Measurements from ENCODE around the gene WNT9B. TPM values are rescaled to one million over a fixed set of nuclear protein-coding genes. Genes with fewer than 3 reads are reported as not detected.

Gene WNT9B
- total RNA-seq, 1 experiment from 2014 or later: not detected

- no peak overlapping the region for H3K4me2 ChIP-seq (ENCODE audit: low read length)
- intact Hi-C loops (cut with micrococcal nuclease): no loop called here
- no peak overlapping the region for H2AFZ ChIP-seq (ENCODE audit: low read length)
- H3K27ac ChIP-seq (ENCODE audit: low read length): no peak overlapping the region
- no peaks in the 10 kb centered on the region for H3K9me2 ChIP-seq (replicated peaks; ENCODE audit: low read length)
- DNase-seq (no peak), ATAC-seq (no peak)
- H3K9me3 ChIP-seq (ENCODE audit: low read length): no peaks in the 10 kb centered on the region
- peaks cover 5% of the 10 kb centered on the region for H3K27me3 ChIP-seq (ENCODE audit: low read length)
- ChIA-PET POLR2A (ENCODE audit: unreplicated experiment) (no interaction called here), CTCF (no interaction called here)
- H3K9ac ChIP-seq (ENCODE audit: low read length): no peak overlapping the region
- H4K20me1 ChIP-seq (ENCODE audit: low read length): no peaks in the 10 kb centered on the region
- no peaks in the 10 kb centered on the region for H3F3A ChIP-seq (ENCODE audit: low read length, unreplicated experiment)
- H3K4me1 ChIP-seq (ENCODE audit: insufficient read depth, low read length): no peaks in the 10 kb centered on the region
- no TSS peak for BruUV-seq (replicated peaks)
- H3K79me2 ChIP-seq (ENCODE audit: low read length): no peaks in the 10 kb centered on the region
- H3K36me3 ChIP-seq (ENCODE audit: low read depth, low read length): no peaks in the 10 kb centered on the region
- H3K4me3 ChIP-seq (ENCODE audit: low read length): no peak overlapping the region
- TF ChIP-seq EZH2 (IDR thresholded peaks at IDR 0.05; ENCODE audit: low read length, unreplicated experiment) (no peak), CTCF (conservative IDR thresholded peaks at IDR 0.05; ENCODE audit: low read depth, low read length) (no peak), EZH2phosphoT487 (IDR thresholded peaks at IDR 0.05; ENCODE audit: borderline replicate concordance, low read length) (no peak)
Measured at GRCh38 chr17:46857600-46857999, 6.2 kb downstream of the WNT9B start.

GRCh38 chr17:46859996-46860395, 8.6 kb downstream of the WNT9B start:
- Histone ChIP-seq H3K9ac (ENCODE audit: low read length) (no peak overlapping the region), H3K4me2 (ENCODE audit: low read length) (no peak overlapping the region), H3K36me3 (ENCODE audit: low read depth, low read length) (no peaks in the 10 kb centered on the region), H3K9me3 (ENCODE audit: low read length) (no peaks in the 10 kb centered on the region), H3K4me3 (ENCODE audit: low read length) (no peak overlapping the region), H2AFZ (ENCODE audit: low read length) (no peak overlapping the region), H3K4me1 (ENCODE audit: insufficient read depth, low read length) (no peaks in the 10 kb centered on the region), H4K20me1 (ENCODE audit: low read length) (no peaks in the 10 kb centered on the region), H3K9me2 (replicated peaks; ENCODE audit: low read length) (no peaks in the 10 kb centered on the region), H3K27me3 (ENCODE audit: low read length) (peaks cover 3% of the 10 kb centered on the region; the same call in 1 of the 2 replicates), H3F3A (ENCODE audit: low read length, unreplicated experiment) (no peaks in the 10 kb centered on the region), H3K27ac (ENCODE audit: low read length) (no peak overlapping the region), H3K79me2 (ENCODE audit: low read length) (no peaks in the 10 kb centered on the region)
- POLR2A ChIA-PET (ENCODE audit: unreplicated experiment): no interaction called here
- DNase-seq (no peak), ATAC-seq (no peak)
- TF ChIP-seq EZH2phosphoT487 (IDR thresholded peaks at IDR 0.05; ENCODE audit: borderline replicate concordance, low read length) (no peak), EZH2 (IDR thresholded peaks at IDR 0.05; ENCODE audit: low read length, unreplicated experiment) (no peak), CTCF (conservative IDR thresholded peaks at IDR 0.05; ENCODE audit: low read depth, low read length) (no peak)
- CTCF ChIA-PET: no interaction called here
- no TSS peak for BruUV-seq (replicated peaks)
- intact Hi-C loops (cut with micrococcal nuclease): no loop called here

GRCh38 chr17:46862949-46863348, 11.6 kb downstream of the WNT9B start:
- Histone ChIP-seq H2AFZ (ENCODE audit: low read length) (no peak overlapping the region), H3K27me3 (ENCODE audit: low read length) (peaks cover 14% of the 10 kb centered on the region; the same call in 1 of the 2 replicates), H3K79me2 (ENCODE audit: low read length) (no peaks in the 10 kb centered on the region), H3K9me2 (replicated peaks; ENCODE audit: low read length) (no peaks in the 10 kb centered on the region), H3K4me2 (ENCODE audit: low read length) (no peak overlapping the region), H3K4me1 (ENCODE audit: insufficient read depth, low read length) (no peaks in the 10 kb centered on the region), H3K27ac (ENCODE audit: low read length) (no peak overlapping the region), H3K9me3 (ENCODE audit: low read length) (no peaks in the 10 kb centered on the region), H3K4me3 (ENCODE audit: low read length) (no peak overlapping the region), H3F3A (ENCODE audit: low read length, unreplicated experiment) (no peaks in the 10 kb centered on the region), H3K36me3 (ENCODE audit: low read depth, low read length) (no peaks in the 10 kb centered on the region), H3K9ac (ENCODE audit: low read length) (no peak overlapping the region), H4K20me1 (ENCODE audit: low read length) (no peaks in the 10 kb centered on the region)
- ATAC-seq (no peak), DNase-seq (no peak)
- no peak for TF ChIP-seq CTCF (conservative IDR thresholded peaks at IDR 0.05; ENCODE audit: low read depth, low read length)
- TF ChIP-seq EZH2 (IDR thresholded peaks at IDR 0.05; ENCODE audit: low read length, unreplicated experiment): no peak
- no peak for TF ChIP-seq EZH2phosphoT487 (IDR thresholded peaks at IDR 0.05; ENCODE audit: borderline replicate concordance, low read length)
- CTCF ChIA-PET: no interaction called here
- intact Hi-C loops (cut with micrococcal nuclease): no loop called here
- no TSS peak for BruUV-seq (replicated peaks)
- POLR2A ChIA-PET (ENCODE audit: unreplicated experiment): no interaction called here
